PC-3 (cell line): ENCODE data around the gene SLC4A5. TPM values are rescaled to one million over a fixed set of nuclear protein-coding genes. Genes with fewer than 3 reads are reported as not detected.

Source experiments
- ATAC-seq: fragments of 200-7000 bp; cut with Tn5 transposase; 2 replicates; pipeline ENCODE4 v1.9.1; 2020; ENCODE audit warnings: mild to moderate bottlenecking, moderate library complexity
- BruUV-seq: library from RNA; stranded (reverse); fragments of 400-500 nt; replicated peaks from 2 replicates; lab custom pipeline; 2021; lab: Mats Ljungman, UMichigan
- CTCF ChIA-PET: fragments of 300-600 bp; sonication (Branson Sonifier 250); formaldehyde crosslinking; loops from one replicate; lab custom pipeline; 2022; ENCODE audit warnings: antibody characterized with exemption; lab: Charles Lee
- POLR2A ChIA-PET: fragments of 300-600 bp; sonication (Branson Sonifier 250); formaldehyde crosslinking; loops from one replicate; lab custom pipeline; 2022; ENCODE audit warnings: antibody characterized with exemption; ENCODE audit not compliant: unreplicated experiment; lab: Charles Lee
- DNase-seq: peaks from one replicate; pipeline ENCODE4 v3.0.0-alpha.2; 2015
- H2AFZ ChIP-seq: fragments of 300-600 bp; sonication (generic); 2 replicates; pipeline ENCODE4 v1.6.0; 2016; ENCODE audit warnings: antibody characterized with exemption, low read length
- H3F3A ChIP-seq: fragments of 300-600 bp; sonication (generic); one replicate; pipeline ENCODE4 v1.6.0; 2017; ENCODE audit warnings: antibody characterized with exemption, low read length, control low read depth, mild to moderate bottlenecking; ENCODE audit not compliant: unreplicated experiment
- H3K27ac ChIP-seq: fragments of 300-600 bp; sonication (generic); 2 replicates; pipeline ENCODE4 v1.5.1; 2016; ENCODE audit warnings: mild to moderate bottlenecking, low read length
- H3K27me3 ChIP-seq: fragments of 300-600 bp; sonication (generic); 2 replicates; pipeline ENCODE4 v1.6.1; 2016; ENCODE audit warnings: low read length, mixed read lengths
- H3K36me3 ChIP-seq: fragments of 300-600 bp; sonication (generic); 2 replicates; pipeline ENCODE4 v1.6.1; 2016; ENCODE audit warnings: low read depth, mixed run types, low read length, mixed read lengths
- H3K4me1 ChIP-seq: fragments of 300-600 bp; sonication (generic); 2 replicates; pipeline ENCODE4 v1.5.1; 2016; ENCODE audit warnings: low read length; ENCODE audit not compliant: insufficient read depth
- H3K4me2 ChIP-seq: fragments of 300-600 bp; sonication (generic); 2 replicates; pipeline ENCODE4 v1.6.0; 2016; ENCODE audit warnings: low read length
- H3K4me3 ChIP-seq: fragments of 300-600 bp; sonication (generic); 2 replicates; pipeline ENCODE4 v1.5.1; 2016; ENCODE audit warnings: mild to moderate bottlenecking, low read length, mixed read lengths
- H3K79me2 ChIP-seq: fragments of 300-600 bp; sonication (generic); 2 replicates; pipeline ENCODE4 v1.6.1; 2017; ENCODE audit warnings: low read length, mixed read lengths
- H3K9ac ChIP-seq: fragments of 300-600 bp; sonication (generic); 2 replicates; pipeline ENCODE4 v1.6.0; 2016; ENCODE audit warnings: mild to moderate bottlenecking, low read length
- H3K9me2 ChIP-seq: fragments of 300-600 bp; sonication (generic); replicated peaks from 2 replicates; pipeline ENCODE4 v1.6.1; 2016; ENCODE audit warnings: mixed run types, low read length, mixed read lengths
- H3K9me3 ChIP-seq: fragments of 300-600 bp; sonication (generic); 2 replicates; pipeline ENCODE4 v1.6.1; 2016; ENCODE audit warnings: low read length, mixed read lengths
- H4K20me1 ChIP-seq: fragments of 300-600 bp; sonication (generic); 2 replicates; pipeline ENCODE4 v1.6.1; 2016; ENCODE audit warnings: low read length, mixed read lengths
- CTCF ChIP-seq: fragments of 300-600 bp; sonication (generic); conservative IDR thresholded peaks from 2 replicates; pipeline ENCODE4 v1.5.1; 2017; ENCODE audit warnings: antibody characterized with exemption, low read depth, mild to moderate bottlenecking, low read length
- EZH2 ChIP-seq: fragments of 300-600 bp; sonication (generic); IDR thresholded peaks from one replicate; pipeline ENCODE4 v1.6.1; 2017; ENCODE audit warnings: antibody characterized with exemption, mild to moderate bottlenecking, low read length; ENCODE audit not compliant: unreplicated experiment
- EZH2phosphoT487 ChIP-seq: fragments of 300-600 bp; sonication (generic); IDR thresholded peaks from 2 replicates; pipeline ENCODE4 v1.6.1; 2018; ENCODE audit warnings: mild to moderate bottlenecking, antibody characterized with exemption, low read length, borderline replicate concordance
- intact Hi-C: fragments of 100-400 bp; cut with micrococcal nuclease; formaldehyde crosslinking; loops from 2 replicates; pipeline ENCODE4 v1.9.0; 2023
- total RNA-seq: library from RNA; depleted of rRNA; stranded (reverse); fragments of >200 nt; gene quantifications from 2 replicates; pipeline ENCODE4 v1.2.3, GENCODE V29; 2014

SLC4A5 gene
- total RNA-seq, 1 experiment from 2014 or later = 2.4 TPM

GRCh38 chr2:74291886-74292621 lies 51.2 kb downstream of the SLC4A5 start:
- no peaks in the 10 kb centered on the region for H3K79me2 ChIP-seq
- no peak overlapping the region for H3K4me2 ChIP-seq
- CTCF ChIA-PET = interaction anchor here (0.6 kb wide), 1 partner anchor 100 kb away, joined by 4 read pairs; no protein-coding TSS in a partner anchor
- no peak overlapping the region for H3K9ac ChIP-seq
- BruUV-seq = no TSS peak
- ATAC-seq = no peak
- H2AFZ ChIP-seq = no peak overlapping the region
- intact Hi-C loops = no loop called here
- no peak for TF ChIP-seq EZH2phosphoT487
- TF ChIP-seq CTCF = no peak
- no peak for TF ChIP-seq EZH2
- H3K27ac ChIP-seq = no peak overlapping the region
- no peaks in the 10 kb centered on the region for H4K20me1 ChIP-seq
- POLR2A ChIA-PET = interaction anchor here (0.6 kb wide), 1 partner anchor 96 kb away, joined by 3 read pairs; no protein-coding TSS in a partner anchor
- no peaks in the 10 kb centered on the region for H3K36me3 ChIP-seq
- H3K4me3 ChIP-seq = no peak overlapping the region
- no peaks in the 10 kb centered on the region for H3K4me1 ChIP-seq
- H3F3A ChIP-seq = no peaks in the 10 kb centered on the region
- H3K27me3 ChIP-seq = no peaks in the 10 kb centered on the region
- no peaks in the 10 kb centered on the region for H3K9me3 ChIP-seq
- DNase-seq = no peak
- H3K9me2 ChIP-seq = no peaks in the 10 kb centered on the region

GRCh38 chr2:74291218-74291544 lies 52.0 kb downstream of the SLC4A5 start:
- Histone ChIP-seq H3K4me3 (no peak overlapping the region), H4K20me1 (no peaks in the 10 kb centered on the region), H3K36me3 (no peaks in the 10 kb centered on the region), H3K4me2 (no peak overlapping the region), H3K9me2 (no peaks in the 10 kb centered on the region), H3K4me1 (no peaks in the 10 kb centered on the region), H3F3A (no peaks in the 10 kb centered on the region), H3K9ac (no peak overlapping the region), H3K9me3 (no peaks in the 10 kb centered on the region), H3K27ac (no peak overlapping the region), H2AFZ (no peak overlapping the region), H3K27me3 (no peaks in the 10 kb centered on the region), H3K79me2 (no peaks in the 10 kb centered on the region)
- no peak for ATAC-seq
- intact Hi-C loops = no loop called here
- POLR2A ChIA-PET = no interaction called here
- no peak for DNase-seq
- no TSS peak for BruUV-seq
- no peak for TF ChIP-seq EZH2
- no peak for TF ChIP-seq EZH2phosphoT487
- TF ChIP-seq CTCF = no peak
- CTCF ChIA-PET = no interaction called here

- H2AFZ ChIP-seq = no peak overlapping the region
- H3K36me3 ChIP-seq = no peaks in the 10 kb centered on the region
- no peaks in the 10 kb centered on the region for H3K9me3 ChIP-seq
- no peaks in the 10 kb centered on the region for H3F3A ChIP-seq
- no peaks in the 10 kb centered on the region for H3K4me1 ChIP-seq
- H3K27me3 ChIP-seq = no peaks in the 10 kb centered on the region
- TF ChIP-seq EZH2 (no peak), CTCF (no peak), EZH2phosphoT487 (no peak)
- no peaks in the 10 kb centered on the region for H3K9me2 ChIP-seq
- H3K9ac ChIP-seq = no peak overlapping the region
- DNase-seq (no peak), ATAC-seq (no peak)
- no peak overlapping the region for H3K27ac ChIP-seq
- H3K4me3 ChIP-seq = no peak overlapping the region
- no TSS peak for BruUV-seq
- intact Hi-C loops = no loop called here
- H3K4me2 ChIP-seq = no peak overlapping the region
- H3K79me2 ChIP-seq = no peaks in the 10 kb centered on the region
- POLR2A ChIA-PET = no interaction called here
- no peaks in the 10 kb centered on the region for H4K20me1 ChIP-seq
- CTCF ChIA-PET = no interaction called here
These were observed 52.6 kb downstream of the SLC4A5 start for GRCh38 chr2:74290466-74291217.
